GM18907 (cell line): Measurements from ENCODE around the gene BCAS3.
"Not testable (repeated sequence)": the region's sequence is repeated elsewhere in the genome, so short reads cannot be mapped to it uniquely, and the experiment has no call there.

Experiments used
- ATAC-seq: cut with Tn5 transposase; IDR thresholded peaks from one replicate; pipeline ENCODE4 v1.9.1; 2021; ENCODE audit warnings: mild to moderate bottlenecking, moderate library complexity; ENCODE audit not compliant: unreplicated experiment

Gene BCAS3

DNA sequence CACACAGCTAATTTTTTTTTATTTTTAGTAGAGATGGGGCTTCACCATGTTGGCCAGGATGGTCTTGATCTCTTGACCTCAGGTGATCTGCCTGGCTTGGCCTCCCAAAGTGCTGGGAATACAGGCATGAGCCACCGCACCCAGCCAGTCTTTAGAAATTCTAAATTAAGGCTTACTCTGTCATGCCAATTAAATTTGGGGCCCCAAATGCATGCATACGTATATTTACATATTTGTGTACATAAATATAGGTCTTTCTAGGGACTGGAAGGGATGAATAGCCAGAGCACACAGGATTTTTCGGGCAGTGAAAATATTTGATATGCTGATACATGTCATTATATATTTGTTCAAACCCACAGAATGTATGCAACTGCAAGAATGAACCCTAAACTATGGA, 105.1 kb downstream of the BCAS3 start:
- ATAC-seq: no peak

DNA sequence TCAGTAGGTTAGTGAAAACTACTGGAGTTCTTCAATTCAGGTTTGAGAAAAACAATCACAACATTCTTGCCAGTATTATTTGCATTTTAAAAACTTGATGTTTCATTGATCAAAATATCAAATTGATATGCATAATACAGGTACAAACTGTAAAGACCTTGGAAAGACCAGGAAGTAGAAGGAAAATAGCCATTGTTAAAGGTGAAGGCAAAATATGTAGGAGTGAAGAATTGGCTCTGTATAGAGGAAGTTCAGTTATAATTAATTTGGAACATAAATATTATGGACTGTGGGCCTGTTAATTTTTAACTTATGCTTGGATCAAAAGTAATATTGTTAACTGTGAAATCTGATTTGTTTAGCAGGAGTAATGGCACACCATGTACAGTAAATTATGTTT, 112.6 kb downstream of the BCAS3 start:
- ATAC-seq: no peak

DNA sequence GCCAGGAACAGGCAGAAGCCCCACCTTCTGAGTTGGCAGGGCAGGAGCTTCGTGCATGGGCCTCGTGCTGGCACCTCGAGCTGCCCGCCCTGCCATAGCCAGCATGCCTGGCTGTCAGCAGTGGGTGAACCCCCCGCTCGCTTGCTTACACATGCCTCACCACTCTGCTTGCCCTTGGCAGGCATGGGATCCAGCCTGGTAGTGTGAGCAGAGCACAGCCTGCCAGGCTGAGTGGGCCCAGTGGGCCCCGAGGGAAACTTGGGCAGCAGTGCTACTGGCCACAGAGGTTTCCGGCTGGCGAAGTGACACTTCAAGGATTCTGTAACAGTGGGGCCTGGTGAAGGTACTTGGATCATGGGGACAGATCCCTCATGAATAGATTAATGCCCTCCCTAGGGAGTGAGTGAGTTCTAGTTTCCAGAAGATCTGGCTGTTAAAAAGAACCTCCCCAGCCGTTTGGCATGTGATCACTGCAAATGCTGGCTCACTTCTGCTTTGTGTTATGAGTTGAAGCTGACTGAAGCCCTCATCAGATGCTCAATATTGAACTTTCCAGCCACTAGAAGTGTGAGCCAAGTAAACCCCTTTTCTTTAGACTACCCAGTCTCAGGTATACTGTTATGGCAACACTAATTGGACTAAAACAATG, 114.7 kb downstream of the BCAS3 start:
- no peak for ATAC-seq

DNA sequence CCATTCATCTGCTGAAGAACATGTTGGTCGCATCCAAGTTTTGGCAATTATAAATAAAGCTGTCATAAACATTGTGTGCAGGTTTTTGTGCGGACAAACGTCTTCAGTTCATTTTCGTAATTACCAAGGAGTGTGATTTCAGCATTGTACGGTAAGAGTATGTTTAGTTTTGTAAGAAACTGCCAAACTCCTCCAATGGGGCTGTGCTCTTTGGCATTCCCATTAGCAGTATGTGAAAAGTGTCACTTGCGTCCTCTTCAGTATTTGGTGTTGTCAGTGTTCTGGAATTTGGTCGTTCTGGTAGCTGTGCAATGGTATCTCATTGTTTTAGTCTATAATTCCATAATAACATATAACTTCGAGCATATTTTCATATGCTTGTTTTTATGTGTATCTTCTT, 120.9 kb downstream of the BCAS3 start:
- ATAC-seq: no peak

DNA sequence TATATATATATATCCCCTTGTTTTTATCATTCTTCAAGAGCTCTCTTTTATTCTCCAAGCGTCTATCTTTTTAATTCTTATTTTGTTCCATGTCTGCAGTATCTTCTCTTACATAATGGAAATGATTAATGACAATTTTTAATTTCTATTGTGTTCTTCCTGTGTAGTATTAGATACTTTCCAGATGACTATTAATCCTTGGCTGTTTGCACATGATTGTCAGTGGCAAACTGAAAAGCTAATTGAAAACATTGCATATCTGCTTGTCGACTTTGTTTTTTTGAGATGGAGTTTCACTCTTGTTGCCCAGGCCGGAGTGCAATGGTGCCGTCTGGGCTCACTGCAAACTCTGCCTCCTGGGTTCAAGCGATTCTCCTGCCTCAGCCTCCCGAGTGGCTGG, 124.7 kb downstream of the BCAS3 start:
- no peak for ATAC-seq

DNA sequence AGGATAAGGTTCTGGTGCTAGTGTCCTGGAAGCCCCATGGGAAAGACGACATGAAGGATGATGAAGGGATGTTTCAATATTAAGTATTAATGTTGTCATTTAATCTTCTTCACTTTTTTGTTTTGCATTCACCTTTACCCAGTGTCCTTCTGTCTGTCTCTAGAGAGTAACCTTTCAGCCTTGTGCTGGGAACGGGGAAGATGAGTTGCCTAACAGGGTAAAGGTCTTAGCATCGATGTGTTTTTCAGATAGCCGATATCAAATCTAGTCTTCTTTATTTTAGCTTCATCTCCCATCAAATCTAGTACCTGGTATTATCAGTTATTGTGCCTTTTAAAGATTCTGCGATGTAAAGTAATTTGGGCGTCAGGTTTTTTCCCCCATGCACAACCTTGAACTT, 125.4 kb downstream of the BCAS3 start:
- no peak for ATAC-seq

DNA sequence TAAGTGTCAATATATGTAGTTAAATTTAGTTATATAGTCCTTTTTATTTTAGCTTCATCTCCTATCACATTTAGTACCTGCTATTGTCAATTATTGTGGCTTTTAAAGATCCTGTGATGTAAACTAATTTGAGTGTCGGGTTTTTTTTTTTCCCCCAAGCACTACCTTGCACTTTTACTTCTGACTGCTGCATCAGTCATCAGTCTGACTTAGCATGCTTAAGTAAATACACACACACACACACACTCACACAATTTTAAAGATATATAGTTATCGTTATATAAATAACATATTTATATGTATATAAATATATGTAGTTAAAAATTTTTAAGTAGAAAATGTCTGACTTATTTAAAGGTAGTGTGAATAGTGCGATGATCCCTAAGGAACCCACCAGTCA, 127.2 kb downstream of the BCAS3 start:
- no peak for ATAC-seq

DNA sequence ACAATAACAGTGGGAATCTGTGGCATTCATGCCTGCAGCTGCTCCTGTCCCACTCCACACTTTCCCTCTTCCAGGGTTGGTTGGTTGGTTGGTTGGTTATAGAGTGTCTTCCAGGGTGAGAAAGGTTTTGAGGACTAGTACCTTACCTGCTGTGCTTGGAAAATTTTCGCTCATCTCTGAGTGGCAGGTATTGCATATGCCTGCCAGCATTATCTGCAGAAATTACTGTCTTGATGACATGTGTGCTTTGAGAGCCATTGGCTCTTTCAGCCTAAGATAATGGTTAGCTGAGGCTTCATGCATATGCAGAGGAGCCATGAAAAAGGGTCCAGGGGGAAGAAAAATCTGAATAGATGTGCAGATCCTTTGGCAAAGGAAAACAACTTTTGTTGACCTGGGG, 131.8 kb downstream of the BCAS3 start:
- ATAC-seq: no peak

DNA sequence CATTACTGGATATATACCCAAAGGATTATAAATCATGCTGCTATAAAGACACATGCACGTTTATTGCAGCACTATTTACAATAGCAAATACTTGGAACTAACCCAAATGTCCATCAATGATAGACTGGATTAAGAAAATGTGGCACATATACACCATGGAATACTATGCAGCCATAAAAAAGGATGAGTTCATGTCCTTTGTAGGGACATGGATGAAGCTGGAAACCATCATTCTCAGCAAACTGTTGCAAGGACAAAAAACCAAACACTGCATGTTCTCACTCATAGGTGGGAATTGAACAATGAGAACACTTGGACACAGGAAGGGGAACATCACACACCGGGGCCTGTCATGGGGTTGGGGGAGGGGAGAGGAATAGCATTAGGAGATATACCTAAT, 137.3 kb downstream of the BCAS3 start:
- ATAC-seq: not testable (repeated sequence)

DNA sequence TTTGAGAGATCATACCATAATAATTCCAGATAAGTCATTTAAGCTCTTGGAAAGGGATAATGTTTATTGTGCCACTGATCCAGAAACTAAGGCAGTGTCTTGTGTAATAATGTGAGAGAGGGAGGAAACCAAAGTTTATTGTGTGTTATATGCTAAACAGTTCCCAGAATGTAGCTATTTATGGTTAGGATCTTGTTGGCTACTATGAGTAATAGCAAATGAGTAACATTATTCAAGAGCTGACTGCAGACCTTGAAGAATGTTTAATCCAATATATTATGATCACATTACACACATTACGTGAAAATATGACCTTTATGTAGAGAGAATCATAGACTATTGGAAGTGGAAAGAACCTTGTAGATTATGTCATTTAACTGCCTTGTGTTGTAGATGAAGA, 139.5 kb downstream of the BCAS3 start:
- ATAC-seq: no peak

DNA sequence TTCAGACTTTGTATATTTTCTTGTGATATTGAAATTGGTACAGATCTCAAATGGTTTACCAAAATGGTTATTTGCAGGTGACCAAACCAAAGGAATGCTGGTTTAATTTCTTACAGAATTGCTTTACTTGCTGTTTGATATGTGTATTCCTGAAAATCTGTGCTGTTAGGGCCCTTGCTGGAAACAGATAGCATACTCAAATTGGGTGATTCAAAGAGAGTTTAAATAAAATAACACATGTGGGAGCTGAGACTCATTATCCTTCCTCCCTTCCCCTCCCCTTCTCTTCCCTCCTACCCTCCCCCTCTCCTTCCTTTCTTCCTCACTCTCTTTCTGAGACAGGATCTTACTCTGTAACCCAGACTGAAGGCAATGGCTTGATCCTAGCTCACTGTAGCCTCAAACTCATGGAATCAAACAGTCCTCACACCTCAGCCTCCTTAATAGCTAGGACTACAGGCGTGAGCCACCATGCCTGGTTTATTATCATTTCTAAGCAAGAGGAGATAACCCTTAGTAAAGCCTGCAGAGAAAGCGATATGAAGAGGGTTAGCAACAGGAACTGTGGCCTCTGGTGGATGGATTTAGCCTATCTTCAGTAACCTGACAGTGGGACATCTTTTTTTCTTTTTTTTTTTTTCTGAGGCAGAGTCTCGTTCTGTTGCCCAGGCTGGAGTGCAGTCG, 141.9 kb downstream of the BCAS3 start:
- no peak for ATAC-seq

DNA sequence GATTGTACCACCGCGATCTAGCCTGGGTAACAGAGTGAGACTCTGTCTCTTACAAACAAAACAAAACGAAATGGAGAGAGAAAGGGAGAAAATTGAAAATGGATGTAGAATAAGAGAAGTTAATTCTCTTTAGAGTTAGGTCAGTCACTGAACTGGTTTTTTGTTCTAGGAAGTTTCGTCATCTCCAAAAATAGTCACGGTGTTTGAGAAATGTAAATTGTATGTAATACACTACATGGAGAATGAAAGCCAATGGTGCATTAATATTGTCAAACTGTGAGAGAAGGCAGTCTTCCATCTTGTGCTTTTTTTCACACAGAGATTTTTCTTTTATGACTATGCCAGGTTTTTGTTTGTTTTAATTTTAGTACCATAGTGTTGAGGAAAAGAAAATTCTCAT, 145.9 kb downstream of the BCAS3 start:
- no peak for ATAC-seq

DNA sequence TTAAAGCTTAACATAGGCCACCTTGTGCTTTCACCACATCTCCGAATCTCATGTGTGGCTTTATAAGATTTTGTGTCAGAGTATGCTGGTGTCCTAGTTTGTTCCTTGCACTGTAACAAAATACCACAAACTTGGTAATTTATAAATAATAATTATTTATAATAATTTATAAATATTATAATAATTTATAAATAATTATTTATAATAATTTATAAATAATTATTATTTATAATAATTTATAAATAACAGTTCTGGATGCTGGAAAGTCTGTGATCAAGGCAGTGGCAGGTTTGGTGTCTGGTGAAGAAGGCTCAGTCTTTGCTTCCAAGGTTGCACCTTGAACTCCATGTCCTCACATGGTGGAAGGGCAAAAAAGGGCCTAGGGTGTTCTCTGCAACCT, 147.7 kb downstream of the BCAS3 start:
- no peak for ATAC-seq

DNA sequence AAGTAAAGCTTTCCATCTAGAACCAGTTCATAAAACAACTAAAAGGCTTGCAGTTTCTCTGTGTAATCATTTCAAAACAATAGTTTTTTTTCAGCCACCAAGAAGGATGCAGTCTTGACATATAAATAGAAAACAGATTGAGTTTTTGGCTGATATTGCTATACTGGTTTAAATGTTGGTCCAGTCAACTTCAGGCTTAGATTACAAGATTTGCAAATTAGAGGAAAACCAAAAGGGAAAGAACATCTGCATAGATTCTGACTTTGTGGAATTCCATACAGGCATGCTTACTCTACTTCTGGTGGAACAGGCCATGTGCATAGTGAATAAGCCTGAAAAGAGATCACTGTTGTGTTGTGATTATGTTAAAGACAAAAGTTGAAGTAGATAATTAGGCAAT, 150.3 kb downstream of the BCAS3 start:
- ATAC-seq: no peak

DNA sequence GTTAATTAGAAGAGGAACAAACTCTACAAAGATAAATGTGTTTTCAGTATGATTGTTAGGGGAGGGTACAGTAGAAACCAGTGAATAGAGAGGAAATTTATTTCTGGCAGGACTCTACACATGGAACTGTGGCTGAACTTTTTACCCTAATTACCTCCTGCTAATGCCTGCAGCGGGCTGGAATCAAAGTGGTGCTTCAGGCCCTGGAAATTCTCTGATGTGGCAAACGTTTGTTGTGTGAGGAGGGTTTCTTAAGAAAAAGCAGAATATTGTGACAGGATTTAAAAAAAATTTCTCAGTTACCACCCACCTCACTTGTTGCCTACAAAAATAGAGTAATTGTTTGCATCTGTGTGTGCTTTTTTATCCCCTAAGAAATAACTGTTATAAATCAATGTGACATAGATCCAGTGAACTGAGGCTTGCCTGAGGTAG, 154.5 kb downstream of the BCAS3 start:
- ATAC-seq: no peak

DNA sequence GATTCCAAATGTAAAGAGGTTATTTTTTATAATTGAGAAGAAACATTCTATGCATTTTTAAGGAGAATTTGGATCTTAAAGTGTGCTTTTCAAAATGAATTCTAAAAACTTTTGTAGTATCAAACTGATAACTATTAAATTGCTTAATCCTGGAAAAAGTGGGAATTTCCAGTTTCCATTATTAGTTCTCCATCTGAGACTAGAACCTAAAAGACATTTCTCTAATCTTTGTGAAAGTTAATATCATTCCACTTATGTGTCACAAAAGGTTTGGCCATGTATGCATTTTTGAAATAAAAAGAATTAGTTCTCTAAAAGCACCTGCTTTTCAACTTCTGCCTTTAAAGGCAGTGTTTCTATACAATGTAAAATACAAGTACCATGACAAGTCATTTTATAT, 155.0 kb downstream of the BCAS3 start:
- no peak for ATAC-seq

DNA sequence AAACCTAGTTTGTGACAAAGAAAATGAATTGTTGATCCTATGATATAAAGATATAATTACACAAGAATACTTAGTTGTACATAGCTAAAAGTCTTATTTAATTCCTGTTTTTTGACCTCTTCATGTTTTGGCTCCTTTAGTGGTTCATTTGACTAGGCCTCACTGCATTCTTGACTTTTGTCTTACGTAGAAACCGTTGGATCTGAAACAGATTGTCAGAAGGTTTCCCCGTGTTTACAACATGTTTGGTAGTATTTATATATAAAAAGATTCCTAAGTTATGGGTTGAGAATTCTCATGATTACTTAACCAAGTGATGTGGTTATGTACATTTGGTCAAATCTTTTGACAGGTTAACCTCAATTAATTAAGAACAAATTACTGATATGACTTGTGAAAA, 162.8 kb downstream of the BCAS3 start:
- no peak for ATAC-seq

DNA sequence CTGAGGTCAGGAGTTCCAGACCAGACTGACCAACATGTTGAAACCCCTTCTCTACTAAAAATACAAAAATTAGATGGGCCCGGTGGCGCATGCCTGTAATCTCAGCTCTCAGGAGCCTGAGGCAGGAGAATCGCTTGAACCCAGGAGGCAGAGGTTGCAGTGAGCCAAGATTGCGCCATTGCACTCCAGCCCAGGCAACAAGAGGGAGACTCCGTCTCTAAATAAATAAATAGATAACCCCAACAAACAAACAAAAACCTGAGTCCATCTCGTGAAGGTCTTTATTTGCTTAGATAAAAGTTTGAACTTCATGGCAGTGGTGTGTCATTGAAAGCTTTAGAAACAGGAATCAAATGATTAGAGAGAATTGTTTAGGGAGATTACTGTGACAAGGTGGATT, 167.4 kb downstream of the BCAS3 start:
- no peak for ATAC-seq

DNA sequence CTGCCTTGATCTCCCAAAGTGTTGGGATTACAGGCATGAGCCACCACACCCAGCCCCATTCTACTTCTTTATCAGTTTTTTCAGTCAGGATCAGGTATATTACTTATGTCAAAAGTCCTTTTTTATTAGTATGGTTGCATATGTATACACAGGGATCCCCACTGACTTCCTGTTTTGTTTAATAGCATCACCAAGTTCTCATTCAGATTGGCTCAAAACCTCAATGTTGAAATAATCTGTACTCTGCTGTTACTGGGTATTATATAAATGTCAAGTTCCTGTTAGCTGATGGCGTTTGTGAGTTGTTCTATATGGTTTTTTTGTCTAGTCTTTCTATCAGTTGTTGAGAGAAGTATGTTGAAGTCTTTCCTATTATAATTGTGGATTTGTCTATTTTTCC, 168.5 kb downstream of the BCAS3 start:
- ATAC-seq: no peak

DNA sequence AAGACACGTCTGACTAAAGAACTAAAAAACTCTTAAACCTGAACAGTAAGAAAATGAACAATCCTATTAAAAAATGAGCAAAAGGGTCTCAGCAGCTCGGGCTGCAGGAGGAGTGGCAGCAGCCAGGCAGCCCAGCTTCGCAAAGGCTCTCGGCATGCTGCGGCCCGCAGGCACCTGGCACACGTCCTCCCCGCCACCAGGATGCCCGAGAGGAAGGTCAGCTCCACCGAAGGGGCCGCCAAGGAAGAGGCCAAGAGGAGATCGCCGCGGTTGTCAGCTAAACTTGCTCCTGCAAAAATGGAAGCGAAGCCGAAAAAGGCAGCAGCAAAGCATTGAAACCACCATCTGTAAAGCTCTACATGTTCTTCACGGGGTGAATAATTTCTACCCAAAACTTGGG, 173.5 kb downstream of the BCAS3 start:
- ATAC-seq: no peak

DNA sequence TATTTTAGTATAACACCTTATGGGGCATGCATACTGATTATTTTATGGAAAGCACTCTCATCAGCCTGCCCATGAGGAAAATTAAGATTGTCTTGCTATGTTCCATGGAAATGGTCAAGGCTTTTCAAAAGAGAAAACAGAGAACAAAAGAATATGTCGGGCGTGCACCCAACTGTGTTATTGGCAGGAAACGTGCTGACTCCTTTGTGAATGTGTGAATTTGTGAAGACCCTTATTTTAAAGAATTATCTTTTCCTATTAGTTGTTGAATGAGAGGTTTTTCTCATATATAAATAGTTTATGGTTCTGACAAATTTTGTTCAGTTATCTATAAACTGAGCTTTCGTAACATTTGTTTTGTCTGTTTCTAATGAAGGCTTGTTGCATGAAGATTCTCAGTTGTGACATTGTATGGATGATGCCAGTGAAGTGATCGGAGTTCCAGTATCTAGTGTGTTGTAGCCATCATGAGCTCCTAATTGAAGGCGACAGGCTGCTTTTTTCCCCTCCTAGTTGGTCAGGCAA, 180.0 kb downstream of the BCAS3 start:
- no peak for ATAC-seq

DNA sequence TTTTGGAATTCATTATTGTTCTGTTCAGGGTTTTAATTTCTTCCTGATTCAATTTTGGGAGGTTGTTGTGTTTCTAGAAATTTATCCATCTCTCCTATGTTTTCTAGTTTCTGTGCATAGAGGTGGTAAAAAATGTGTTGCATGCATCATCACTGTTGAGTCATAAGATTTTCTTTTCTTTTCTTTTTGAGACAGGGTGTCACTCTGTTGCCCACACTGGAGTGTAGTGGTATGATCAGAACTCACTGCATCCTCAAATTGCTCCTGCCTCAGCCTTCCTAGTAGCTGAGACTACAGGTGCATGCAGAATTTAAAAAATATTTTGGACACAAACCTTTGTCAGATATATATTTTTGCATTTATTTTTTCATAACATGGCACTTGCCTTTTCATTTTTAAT, 184.8 kb downstream of the BCAS3 start:
- no peak for ATAC-seq
